Fibroblast of lung (primary cell): ENCODE measurements around the gene MLLT10. TPM values are rescaled to one million over a fixed set of nuclear protein-coding genes. Genes with fewer than 3 reads are reported as not detected.

Experiments used
- DNase-seq, 2 donors: peaks; one replicate each; pipeline versions ENCODE4 v3.0.0 to v3.0.0-alpha.2; 2010; ENCODE audit warnings: low read depth in 2 of 2
- H2AFZ ChIP-seq: 2 replicates; pipeline ENCODE4 v1.5.1; 2012; ENCODE audit warnings: low read length, control low read depth, inconsistent platforms
- H3K27ac ChIP-seq: 2 replicates; pipeline ENCODE4 v1.5.1; 2011; ENCODE audit warnings: low read length, control low read depth; ENCODE audit not compliant: insufficient read depth
- H3K27me3 ChIP-seq: 2 replicates; pipeline ENCODE4 v1.5.1; 2011; ENCODE audit warnings: mild to moderate bottlenecking, low read length; ENCODE audit not compliant: control insufficient read depth, insufficient read depth
- H3K36me3 ChIP-seq: 2 replicates; pipeline ENCODE4 v1.5.1; 2011; ENCODE audit warnings: low read length; ENCODE audit not compliant: control insufficient read depth, insufficient read depth
- H3K4me1 ChIP-seq: 2 replicates; pipeline ENCODE4 v1.5.1; 2011; ENCODE audit warnings: low read length; ENCODE audit not compliant: control insufficient read depth, insufficient read depth; ENCODE audit errors: extremely low read depth
- H3K4me2 ChIP-seq: 2 replicates; pipeline ENCODE4 v1.5.1; 2011; ENCODE audit warnings: low read length, control low read depth; ENCODE audit not compliant: insufficient read depth; ENCODE audit errors: extremely low read depth
- H3K4me3 ChIP-seq, 4 experiments: fragments of 200-600 bp in 1 of 4; sonication (generic) in 1 of 4; replicated peaks in 1 of 4; 2 replicates each; pipeline ENCODE4 v1.5.1; 2011 to 2016; ENCODE audit warnings: low read length in 4 of 4, low read depth in 3 of 4, mild to moderate bottlenecking in 3 of 4, control low read depth in 2 of 4, inconsistent platforms in 1 of 4, mixed read lengths in 1 of 4; ENCODE audit not compliant: insufficient read depth in 1 of 4; ENCODE audit errors: control extremely low read depth in 1 of 4
- H3K79me2 ChIP-seq: 2 replicates; pipeline ENCODE4 v1.5.1; 2012; ENCODE audit warnings: mild to moderate bottlenecking, low read length, inconsistent platforms; ENCODE audit not compliant: control insufficient read depth, insufficient read depth
- H3K9ac ChIP-seq: 2 replicates; pipeline ENCODE4 v1.5.1; 2011; ENCODE audit warnings: mild to moderate bottlenecking, low read length, control low read depth; ENCODE audit not compliant: insufficient read depth
- H3K9me3 ChIP-seq: 2 replicates; pipeline ENCODE4 v1.5.1; 2012; ENCODE audit warnings: low read depth, low read length; ENCODE audit not compliant: control insufficient read depth, insufficient read depth
- H4K20me1 ChIP-seq: 2 replicates; pipeline ENCODE4 v1.5.1; 2011; ENCODE audit warnings: low read length; ENCODE audit not compliant: control insufficient read depth, insufficient read depth; ENCODE audit errors: extremely low read depth
- CTCF ChIP-seq, 2 donors: IDR thresholded peaks in 1 of 2; conservative IDR thresholded peaks in 1 of 2; 1 replicate in 1 of 2; 2 replicates in 1 of 2; pipeline ENCODE4 v1.5.1; 2011 to 2012; ENCODE audit warnings: low read length in 2 of 2, control low read depth in 1 of 2, inconsistent platforms in 1 of 2, low read depth in 1 of 2, mild to moderate bottlenecking in 1 of 2
- EZH2 ChIP-seq: IDR thresholded peaks from 2 replicates; pipeline ENCODE4 v1.5.1; 2012; ENCODE audit warnings: low read length, control low read depth, mild to moderate bottlenecking; ENCODE audit errors: missing control alignments
- polyA plus RNA-seq, 2 donors: library from polyadenylated mRNA; depleted of rRNA in 1 of 2; stranded (reverse) in 1 of 2; unstranded in 1 of 2; fragments of >200 nt; gene quantifications; 2 replicates each; pipeline ENCODE4 v1.2.1, GENCODE V29; 2011 to 2012; ENCODE audit warnings: missing spikeins in 1 of 2
- total RNA-seq: library from RNA; depleted of rRNA; stranded (reverse); fragments of >200 nt; gene quantifications from 2 replicates; pipeline ENCODE4 v1.2.1, GENCODE V29; 2014

MLLT10 gene
- total and polyA plus RNA-seq, 2 donors (not counting 1 experiment from before 2014, with no cell fraction given) = 25.6 to 56.3 TPM

DNA sequence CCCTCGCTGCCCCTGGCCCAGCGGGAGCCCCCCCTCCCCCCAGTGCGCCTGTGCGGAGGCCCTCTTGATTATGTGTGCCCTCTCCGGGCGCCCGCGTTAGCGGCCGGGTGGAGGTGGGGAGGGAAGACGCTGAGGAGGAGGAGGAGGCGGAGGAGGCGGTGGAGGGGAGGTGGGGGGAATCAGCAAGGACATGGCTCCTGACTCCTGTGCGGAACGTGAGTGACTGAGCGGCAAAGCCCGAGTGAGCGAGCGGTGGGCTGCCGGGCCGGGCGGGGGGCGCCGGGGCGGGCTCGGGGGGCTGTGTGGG, 201 bp downstream of the MLLT10 start:
- H3K27ac ChIP-seq = no peak overlapping the region

GRCh38 chr10:21534604-21535493, 817 bp downstream of the MLLT10 start:
- H3K79me2 ChIP-seq = peaks cover 31% of the 10 kb centered on the region
- peak; percentile 54 to 56 for DNase-seq

More for the DNA sequence above, 201 bp downstream of the MLLT10 start:
- Histone ChIP-seq H3K4me3 (peak overlapping the region; percentile 46 to 77 (median 72)), H2AFZ (no peak overlapping the region), H4K20me1 (no peaks in the 10 kb centered on the region), H3K9me3 (no peaks in the 10 kb centered on the region), H3K27me3 (no peaks in the 10 kb centered on the region), H3K36me3 (peaks cover 2% of the 10 kb centered on the region), H3K4me2 (peak overlapping the region; percentile 35), H3K9ac (peak overlapping the region; percentile 42), H3K79me2 (peaks cover 31% of the 10 kb centered on the region), H3K4me1 (peaks cover 6% of the 10 kb centered on the region)
- DNase-seq = no peak
- TF ChIP-seq EZH2 (no peak), CTCF (conservative IDR thresholded peaks at IDR 0.05 in 1 of 2, IDR thresholded peaks at IDR 0.05 in 1 of 2; ENCODE audit: low read depth in 1 of 2, low read length in 2 of 2) (no peak)

More at GRCh38 chr10:21534604-21535493, 817 bp downstream of the MLLT10 start:
- no peak for TF ChIP-seq EZH2
- TF ChIP-seq CTCF (conservative IDR thresholded peaks at IDR 0.05 in 1 of 2, IDR thresholded peaks at IDR 0.05 in 1 of 2; ENCODE audit: low read depth in 1 of 2, low read length in 2 of 2) = no peak
- peak overlapping the region; percentile 65 for H3K9ac ChIP-seq
- H3K9me3 ChIP-seq = no peaks in the 10 kb centered on the region
- H4K20me1 ChIP-seq = no peaks in the 10 kb centered on the region
- H3K27ac ChIP-seq = peak overlapping the region; percentile 23
- peak overlapping the region; percentile 67 to 77 (median 72) for H3K4me3 ChIP-seq
- H3K4me1 ChIP-seq = peaks cover 6% of the 10 kb centered on the region
- H3K27me3 ChIP-seq = no peaks in the 10 kb centered on the region
- peaks cover 2% of the 10 kb centered on the region for H3K36me3 ChIP-seq
- H3K4me2 ChIP-seq = peak overlapping the region; percentile 81
- H2AFZ ChIP-seq = no peak overlapping the region
